Pancreas (tissue), 10 donors: ENCODE results near the gene ARHGEF7. TPM values are rescaled to one million over a fixed set of nuclear protein-coding genes. Genes with fewer than 3 reads are reported as not detected.

Experiments
- ATAC-seq, 4 donors: fragments of 200-7000 bp; cut with Tn5 transposase; one replicate each; pipeline versions ENCODE4 v1.8.0 to v1.9.1; 2020; ENCODE audit warnings: mild to moderate bottlenecking in 4 of 4, moderate library complexity in 4 of 4
- DNase-seq, 6 donors: peaks; one replicate each; pipeline ENCODE4 v3.0.0-alpha.2; 2020
- FAIRE-seq: peaks from 2 replicates; lab custom pipeline; 2012; peaks lifted over from hg19 to GRCh38; lab: Jason Lieb, UNC
- H3K27ac ChIP-seq, 4 donors: fragments of 200-600 bp; sonication (generic); 1 replicate in 3 of 4; 2 replicates in 1 of 4; pipeline versions ENCODE4 v1.5.0 to v1.8.0; 2020
- H3K27me3 ChIP-seq, 4 donors: fragments of 200-600 bp; one replicate each; pipeline ENCODE4 v1.8.0; 2021
- H3K36me3 ChIP-seq, 3 donors: fragments of 200-600 bp; sonication (generic) in 1 of 3; one replicate each; pipeline versions ENCODE4 v1.5.0 to v1.8.0; 2020 to 2021
- H3K4me1 ChIP-seq, 3 donors: fragments of 200-600 bp; one replicate each; pipeline ENCODE4 v1.8.0; 2021
- H3K4me3 ChIP-seq, 4 donors: fragments of 200-600 bp; sonication (generic) in 2 of 4; one replicate each; pipeline versions ENCODE4 v1.5.0 to v1.8.0; 2020 to 2021
- H3K9me3 ChIP-seq, 4 donors: fragments of 200-600 bp; one replicate each; pipeline ENCODE4 v1.8.0; 2021
- CTCF ChIP-seq, 4 donors: fragments of 200-600 bp; sonication (generic) in 3 of 4; IDR thresholded peaks; one replicate each; pipeline versions ENCODE4 v1.5.0 to v1.8.0; 2021; ENCODE audit warnings: antibody characterized with exemption in 4 of 4
- whole genome bisulfite sequencing, 2 donors: extraction: QIAGEN DNeasy Blood & Tissue Kit; methylation state at CpG; one replicate each; pipeline ENCODE4 v1.1.7; 2013; 5-methylcytosine and 5-hydroxymethylcytosine counted together
- intact Hi-C, 3 donors: fragments of 100-400 bp; cut with DNase I; formaldehyde crosslinking; loops; one replicate each; pipeline versions ENCODE4 v1.11.1 to v1.14.2; 2022
- polyA plus RNA-seq, 2 donors: library from polyadenylated mRNA; stranded (reverse); fragments of 200-250 nt; gene quantifications; one replicate each; pipeline ENCODE4 v1.2.3, GENCODE V29; 2013
- total RNA-seq, 6 donors: library from RNA; stranded (reverse); fragmentation: NEBNext Ultra II Directional in 4 of 6; extraction: Animal tissue kit (Norgen Biotek cat#: 25700) in 4 of 6; gene quantifications; one replicate each; pipeline versions ENCODE4 v1.2.1 to v1.2.4, GENCODE V29; 2021 to 2023
- donor health status: healthy with polysubstance abuse.
- donor health status: DM: no; HTN: no; CAD: no; lungs with moderate emphysema.
- donor health status: DM: no; HTN: no; CAD: no.
- donor health status: control.
- donor health status: control.
- donor health status: Bipolar disorder and iron deficiency.
- donor health status: DM: yes; HTN: yes; CAD: no.
- donor health status: DM: no; HTN: no; CAD: no.
- donor health status: DM: no; HTN: no; CAD: no.
- donor health status: DM: yes; HTN: yes; CAD: no.

ARHGEF7 gene
- total and polyA plus RNA-seq, 8 donors = 13.4 to 37.7 (median 22.2) TPM

GRCh38 chr13:111114362-111115060 is 599 bp upstream of the ARHGEF7 start:
- intact Hi-C loops = no loop called here
- no peaks in the 10 kb centered on the region for H3K36me3 ChIP-seq
- peaks cover 0 to 4% (median 0%) of the 10 kb centered on the region in 3 donors for H3K4me1 ChIP-seq
- ATAC-seq = peak; percentile 61 to 71 (median 70)
- H3K27ac ChIP-seq = peak overlapping the region in 1 of 4 donors; percentile 9
- peak overlapping the region; percentile 14 to 60 (median 40) for H3K4me3 ChIP-seq
- peaks cover 0 to 7% (median 3%) of the 10 kb centered on the region in 4 donors for H3K27me3 ChIP-seq
- TF ChIP-seq CTCF (IDR thresholded peaks at IDR 0.05) = no peak
- no peak for FAIRE-seq
- H3K9me3 ChIP-seq = no peaks in the 10 kb centered on the region
- 2 to 4% methylated on average over 52 to 56 of the region's 56 CpGs for WGBS, 2 donors
- DNase-seq = peak in 3 of 6 donors; percentile 18 to 62 (median 21)

- no peak for TF ChIP-seq CTCF (IDR thresholded peaks at IDR 0.05)
- no peak for DNase-seq
- intact Hi-C loops = no loop called here
- Histone ChIP-seq H3K27ac (no peak overlapping the region), H3K4me1 (peaks cover 0 to 4% (median 0%) of the 10 kb centered on the region in 3 donors), H3K36me3 (no peaks in the 10 kb centered on the region), H3K9me3 (no peaks in the 10 kb centered on the region), H3K4me3 (peak overlapping the region in 3 of 4 donors; percentile 7 to 60 (median 46)), H3K27me3 (peaks cover 0 to 7% (median 3%) of the 10 kb centered on the region in 4 donors)
- WGBS, 2 donors = 2 to 3% methylated on average over 31 to 39 of the region's 39 CpGs
- FAIRE-seq = no peak
- peak in 3 of 4 donors; percentile 49 to 60 (median 52) for ATAC-seq
Measured at GRCh38 chr13:111115965-111116521, 933 bp downstream of the ARHGEF7 start.

- intact Hi-C loops = no loop called here
- no peak for DNase-seq
Measured at GRCh38 chr13:111116856-111117255, 1.7 kb downstream of the ARHGEF7 start.

GRCh38 chr13:111117289-111117688 is 2.2 kb downstream of the ARHGEF7 start:
- H3K27ac ChIP-seq = no peak overlapping the region
- H3K4me3 ChIP-seq = no peak overlapping the region
- 85% methylated on average over 5 of the region's 5 CpGs for WGBS, 2 donors
- ATAC-seq = no peak
- H3K4me1 ChIP-seq = peaks cover 0 to 4% (median 0%) of the 10 kb centered on the region in 3 donors
- no peak for TF ChIP-seq CTCF (IDR thresholded peaks at IDR 0.05)
- no peaks in the 10 kb centered on the region for H3K36me3 ChIP-seq
- H3K9me3 ChIP-seq = no peaks in the 10 kb centered on the region
- FAIRE-seq = no peak
- peaks cover 0 to 7% (median 3%) of the 10 kb centered on the region in 4 donors for H3K27me3 ChIP-seq
- intact Hi-C loops = no loop called here
- DNase-seq = no peak

More at GRCh38 chr13:111116856-111117255, 1.7 kb downstream of the ARHGEF7 start:
- Histone ChIP-seq H3K4me3 (no peak overlapping the region), H3K27ac (no peak overlapping the region), H3K36me3 (no peaks in the 10 kb centered on the region), H3K4me1 (peaks cover 0 to 4% (median 0%) of the 10 kb centered on the region in 3 donors), H3K9me3 (no peaks in the 10 kb centered on the region), H3K27me3 (peaks cover 0 to 7% (median 3%) of the 10 kb centered on the region in 4 donors)
- FAIRE-seq = no peak
- no peak for TF ChIP-seq CTCF (IDR thresholded peaks at IDR 0.05)
- ATAC-seq = no peak
- whole genome bisulfite sequencing, 2 donors = 89 to 91% methylated on average over 1 of the region's 1 CpG
